Parathyroid adenoma (tissue), 2 donors: ENCODE measurements around the gene B4GALT6.

ENCODE experiments used
- H2AFZ ChIP-seq: fragments of 300-600 bp; sonication (generic); one replicate; pipeline ENCODE4 v1.7.0; 2017; ENCODE audit warnings: antibody characterized with exemption, mild to moderate bottlenecking
- H3K27ac ChIP-seq: fragments of 300-600 bp; sonication (generic); one replicate; pipeline ENCODE4 v1.7.0; 2017
- H3K27me3 ChIP-seq: fragments of 300-600 bp; sonication (generic); one replicate; pipeline ENCODE4 v1.7.0; 2017; ENCODE audit warnings: low read length; ENCODE audit not compliant: control insufficient read depth, insufficient read depth
- H3K36me3 ChIP-seq: fragments of 300-600 bp; sonication (generic); one replicate; pipeline ENCODE4 v1.7.0; 2017; ENCODE audit warnings: low read length; ENCODE audit not compliant: control insufficient read depth, insufficient read depth
- H3K4me1 ChIP-seq: fragments of 300-600 bp; sonication (generic); one replicate; pipeline ENCODE4 v1.7.0; 2017; ENCODE audit warnings: control low read depth
- H3K4me2 ChIP-seq: fragments of 300-600 bp; sonication (generic); one replicate; pipeline ENCODE4 v1.7.0; 2017; ENCODE audit warnings: low read length
- H3K4me3 ChIP-seq: fragments of 300-600 bp; sonication (generic); one replicate; pipeline ENCODE4 v1.7.0; 2017; ENCODE audit warnings: low read depth, low read length
- H3K79me2 ChIP-seq: fragments of 300-600 bp; sonication (generic); one replicate; pipeline ENCODE4 v1.7.0; 2017; ENCODE audit warnings: control low read depth
- H3K9ac ChIP-seq: fragments of 300-600 bp; sonication (generic); one replicate; pipeline ENCODE4 v1.7.0; 2017; ENCODE audit warnings: mild to moderate bottlenecking
- H3K9me3 ChIP-seq: fragments of 300-600 bp; sonication (generic); one replicate; pipeline ENCODE4 v1.7.0; 2017; ENCODE audit warnings: low read length; ENCODE audit not compliant: control insufficient read depth
- TF ChIP-seq, protein P1 (sequence below): fragments of 300-600 bp; sonication (generic); IDR thresholded peaks from one replicate; pipeline ENCODE4 v1.7.0; 2017; ENCODE audit warnings: antibody characterized with exemption, mild to moderate bottlenecking
- donor health status: primary hyperparathyroidism.

Gene B4GALT6

DNA sequence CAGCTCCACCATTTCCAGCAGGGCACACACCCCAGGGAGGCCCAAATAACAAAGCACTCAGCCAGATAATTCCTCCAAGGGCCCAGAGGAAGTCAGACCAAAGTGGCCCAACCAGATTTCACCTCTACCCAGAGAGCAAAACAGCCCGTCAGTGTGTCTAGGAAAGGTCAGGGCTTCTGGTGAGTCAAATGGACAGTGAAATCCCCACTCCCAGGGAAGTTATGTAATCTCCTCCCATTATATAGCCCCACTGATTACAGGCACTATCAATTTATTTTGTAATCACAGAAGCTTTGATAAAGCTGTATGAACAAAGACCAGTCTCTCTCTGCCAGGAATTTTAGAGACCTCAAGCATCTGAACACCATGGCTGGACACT, 4.0 kb downstream of the B4GALT6 start:
- Histone ChIP-seq H2AFZ (no peak overlapping the region), H3K79me2 (peaks cover 32% of the 10 kb centered on the region), H3K4me3 (no peak overlapping the region), H3K9ac (no peak overlapping the region), H3K9me3 (no peaks in the 10 kb centered on the region), H3K4me1 (peaks cover 13% of the 10 kb centered on the region), H3K36me3 (no peaks in the 10 kb centered on the region), H3K27ac (no peak overlapping the region), H3K27me3 (no peaks in the 10 kb centered on the region), H3K4me2 (no peak overlapping the region)
- TF ChIP-seq, protein P1, sequence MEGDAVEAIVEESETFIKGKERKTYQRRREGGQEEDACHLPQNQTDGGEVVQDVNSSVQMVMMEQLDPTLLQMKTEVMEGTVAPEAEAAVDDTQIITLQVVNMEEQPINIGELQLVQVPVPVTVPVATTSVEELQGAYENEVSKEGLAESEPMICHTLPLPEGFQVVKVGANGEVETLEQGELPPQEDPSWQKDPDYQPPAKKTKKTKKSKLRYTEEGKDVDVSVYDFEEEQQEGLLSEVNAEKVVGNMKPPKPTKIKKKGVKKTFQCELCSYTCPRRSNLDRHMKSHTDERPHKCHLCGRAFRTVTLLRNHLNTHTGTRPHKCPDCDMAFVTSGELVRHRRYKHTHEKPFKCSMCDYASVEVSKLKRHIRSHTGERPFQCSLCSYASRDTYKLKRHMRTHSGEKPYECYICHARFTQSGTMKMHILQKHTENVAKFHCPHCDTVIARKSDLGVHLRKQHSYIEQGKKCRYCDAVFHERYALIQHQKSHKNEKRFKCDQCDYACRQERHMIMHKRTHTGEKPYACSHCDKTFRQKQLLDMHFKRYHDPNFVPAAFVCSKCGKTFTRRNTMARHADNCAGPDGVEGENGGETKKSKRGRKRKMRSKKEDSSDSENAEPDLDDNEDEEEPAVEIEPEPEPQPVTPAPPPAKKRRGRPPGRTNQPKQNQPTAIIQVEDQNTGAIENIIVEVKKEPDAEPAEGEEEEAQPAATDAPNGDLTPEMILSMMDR = no peak

DNA sequence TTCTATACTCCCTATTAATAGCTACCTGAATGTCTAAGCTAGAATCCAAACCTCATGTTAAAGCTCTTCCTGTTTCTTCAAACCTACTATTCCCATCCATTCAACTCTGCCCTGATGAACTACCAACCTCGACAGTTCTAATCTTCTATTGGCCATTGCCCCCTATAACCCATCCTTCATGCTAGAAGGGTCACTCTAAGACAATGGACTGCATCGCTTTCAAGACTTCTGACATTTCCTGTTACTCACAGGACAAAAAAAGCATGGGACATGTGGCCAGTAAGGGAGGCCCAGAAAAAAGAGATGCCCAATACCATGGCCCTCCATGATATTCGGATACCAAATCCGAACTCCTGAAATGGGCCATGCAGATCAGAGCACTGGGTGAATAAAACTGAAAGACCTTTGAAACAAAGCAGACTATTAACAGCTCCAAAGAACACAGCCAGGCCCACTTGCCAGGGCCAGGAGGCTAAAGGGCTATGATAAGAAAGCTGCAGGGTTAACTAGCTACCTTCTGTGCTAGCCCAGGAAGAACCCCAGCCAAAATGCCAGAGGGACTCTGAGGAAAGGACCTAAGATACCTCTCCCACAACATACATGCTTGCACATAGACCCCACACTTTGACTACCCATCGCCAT, 4.5 kb downstream of the B4GALT6 start:
- Histone ChIP-seq H3K36me3 (no peaks in the 10 kb centered on the region), H3K4me1 (peaks cover 13% of the 10 kb centered on the region), H3K9ac (no peak overlapping the region), H3K4me3 (no peak overlapping the region), H2AFZ (no peak overlapping the region), H3K9me3 (no peaks in the 10 kb centered on the region), H3K79me2 (peaks cover 32% of the 10 kb centered on the region), H3K4me2 (no peak overlapping the region), H3K27ac (no peak overlapping the region), H3K27me3 (no peaks in the 10 kb centered on the region)
- TF ChIP-seq, protein P1 = no peak

DNA sequence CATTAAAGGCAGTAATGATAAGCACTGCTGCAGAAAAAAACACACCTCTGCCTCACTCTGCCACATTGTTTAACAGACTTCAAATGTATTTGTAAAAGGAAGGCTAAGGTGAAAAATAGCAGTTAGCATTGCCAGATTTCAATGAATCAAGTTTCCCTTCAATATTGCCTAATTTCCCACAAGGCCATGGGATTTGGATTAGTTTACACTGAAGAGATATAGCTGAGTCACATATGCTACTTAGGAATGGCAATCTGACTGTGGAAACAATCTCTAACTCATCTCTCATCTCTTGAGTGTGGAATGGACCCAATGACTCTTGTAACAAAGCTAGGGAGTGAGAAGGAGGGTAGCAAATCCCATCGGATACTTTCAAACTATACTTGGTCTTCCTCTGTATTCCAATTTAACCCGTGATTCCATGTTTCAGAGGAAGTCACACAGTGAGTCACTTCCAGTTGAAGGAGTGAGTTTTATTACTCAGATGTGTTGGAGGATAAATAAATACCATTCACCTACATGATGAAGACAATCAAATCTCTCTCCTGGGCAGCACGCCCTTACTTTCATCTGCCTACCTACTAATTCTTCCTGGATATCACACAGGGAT, 5.1 kb downstream of the B4GALT6 start:
- H3K27me3 ChIP-seq = no peaks in the 10 kb centered on the region
- no peak overlapping the region for H3K9ac ChIP-seq
- peaks cover 32% of the 10 kb centered on the region for H3K79me2 ChIP-seq
- no peaks in the 10 kb centered on the region for H3K36me3 ChIP-seq
- no peaks in the 10 kb centered on the region for H3K9me3 ChIP-seq
- peaks cover 13% of the 10 kb centered on the region for H3K4me1 ChIP-seq
- TF ChIP-seq, protein P1 = no peak
- no peak overlapping the region for H3K4me2 ChIP-seq
- H2AFZ ChIP-seq = no peak overlapping the region
- H3K4me3 ChIP-seq = no peak overlapping the region
- no peak overlapping the region for H3K27ac ChIP-seq

DNA sequence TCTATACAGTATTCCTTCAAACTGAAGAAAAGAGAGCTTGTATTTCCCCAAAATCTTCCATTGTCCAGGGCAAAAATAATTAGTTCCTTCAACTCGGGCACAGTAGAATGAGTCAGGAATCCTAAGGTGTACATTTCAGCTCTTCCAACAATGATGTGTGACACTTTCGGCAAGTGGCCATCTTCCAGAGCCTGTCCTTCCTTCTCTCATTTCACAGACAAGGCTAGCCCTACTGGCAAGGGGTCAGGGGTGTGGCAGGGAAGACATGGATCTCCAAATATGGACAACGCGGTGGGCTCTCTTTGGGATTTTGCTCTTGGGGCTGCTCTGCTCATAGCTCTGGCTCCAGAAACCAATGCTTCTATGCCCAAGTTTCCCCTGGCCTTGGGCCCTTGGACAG, 6.0 kb downstream of the B4GALT6 start:
- Histone ChIP-seq H3K9ac (no peak overlapping the region), H3K36me3 (no peaks in the 10 kb centered on the region), H2AFZ (no peak overlapping the region), H3K27me3 (no peaks in the 10 kb centered on the region), H3K9me3 (no peaks in the 10 kb centered on the region), H3K4me3 (no peak overlapping the region), H3K27ac (no peak overlapping the region), H3K4me1 (peaks cover 13% of the 10 kb centered on the region), H3K4me2 (no peak overlapping the region), H3K79me2 (peaks cover 30% of the 10 kb centered on the region)
- TF ChIP-seq, protein P1 = no peak

DNA sequence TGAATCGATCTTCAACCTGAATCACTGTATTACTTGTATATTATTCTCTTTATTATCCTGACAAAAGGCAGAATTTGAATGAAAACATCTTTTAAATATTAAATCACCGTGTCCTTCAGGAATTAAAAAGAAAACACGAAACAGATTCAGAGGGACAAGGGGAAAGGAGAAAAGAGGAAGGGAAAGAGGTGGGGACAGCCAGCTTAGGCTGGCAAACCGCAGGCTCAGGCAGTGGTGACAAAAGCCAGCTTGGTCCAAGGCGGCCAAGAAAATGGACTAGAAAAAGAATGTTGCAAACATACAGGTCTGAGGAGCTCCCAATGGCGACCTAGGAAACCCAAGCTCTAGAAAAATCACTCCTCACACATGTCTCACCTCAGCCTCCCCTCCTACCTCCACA, 6.8 kb downstream of the B4GALT6 start:
- Histone ChIP-seq H3K79me2 (peaks cover 32% of the 10 kb centered on the region), H3K9me3 (no peaks in the 10 kb centered on the region), H3K4me3 (no peak overlapping the region), H3K4me2 (no peak overlapping the region), H3K27me3 (no peaks in the 10 kb centered on the region), H3K27ac (no peak overlapping the region), H3K9ac (no peak overlapping the region), H3K36me3 (no peaks in the 10 kb centered on the region), H3K4me1 (peaks cover 20% of the 10 kb centered on the region), H2AFZ (no peak overlapping the region)
- TF ChIP-seq, protein P1 = no peak
